ENCODE data around the gene UBE2R2. TPM values are rescaled to one million over a fixed set of nuclear protein-coding genes. Genes with fewer than 3 reads are reported as not detected.
A peak's percentile ranks its signal among the peaks of the same experiment; 100 is the strongest.
"Not testable (repeated sequence)": the region's sequence is repeated elsewhere in the genome, so short reads cannot be mapped to it uniquely, and the experiment has no call there.

The UBE2R2 gene, protein sequence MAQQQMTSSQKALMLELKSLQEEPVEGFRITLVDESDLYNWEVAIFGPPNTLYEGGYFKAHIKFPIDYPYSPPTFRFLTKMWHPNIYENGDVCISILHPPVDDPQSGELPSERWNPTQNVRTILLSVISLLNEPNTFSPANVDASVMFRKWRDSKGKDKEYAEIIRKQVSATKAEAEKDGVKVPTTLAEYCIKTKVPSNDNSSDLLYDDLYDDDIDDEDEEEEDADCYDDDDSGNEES
- total RNA-seq = 15.7 and 23.1 TPM in 2 replicates

DNA sequence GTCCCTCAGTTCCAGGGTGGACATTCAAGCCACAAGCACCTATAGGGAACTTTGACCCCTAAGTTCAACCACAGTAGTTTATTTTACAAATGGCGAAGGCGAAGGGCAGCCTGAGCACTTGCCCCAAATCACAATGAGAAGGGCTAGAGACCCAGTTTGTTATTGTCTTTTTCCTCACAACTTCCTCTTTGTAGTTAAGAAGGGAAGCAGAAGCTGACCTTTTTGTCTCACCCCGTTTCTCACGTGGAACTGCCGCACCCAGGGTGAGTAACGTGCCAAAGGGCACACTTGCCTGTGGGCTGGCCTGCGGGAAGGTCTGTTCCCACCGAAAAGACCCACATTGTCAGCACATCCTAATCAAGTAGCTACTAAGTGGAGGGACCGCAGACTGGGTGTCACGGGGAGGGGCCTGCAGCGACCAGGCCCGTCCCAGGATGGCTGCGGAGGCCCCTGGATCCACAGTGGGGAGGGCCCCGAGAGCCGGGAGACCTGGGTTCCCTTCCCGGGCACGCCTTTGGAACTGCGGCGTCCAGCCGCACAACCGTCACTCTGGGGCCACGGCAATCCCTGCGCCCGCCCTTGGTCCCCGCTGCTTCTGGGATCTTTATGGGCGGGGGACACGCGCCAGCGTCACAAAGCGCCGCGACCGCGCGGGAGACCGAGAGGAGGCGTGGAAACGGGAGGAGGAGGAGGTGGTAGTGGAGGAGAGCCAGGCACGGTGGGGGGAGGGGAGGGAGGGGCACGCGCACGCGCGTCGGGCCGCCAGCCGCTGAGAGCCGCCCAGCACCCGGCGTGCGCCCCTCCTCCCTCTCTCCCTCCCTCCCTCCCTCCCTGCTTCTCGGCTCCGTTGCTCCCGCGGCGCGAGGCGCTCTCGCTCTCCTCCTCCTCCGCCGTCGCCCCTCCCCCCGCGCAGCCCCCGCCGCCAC is at the start of gene UBE2R2:
TSS of gene UBE2R2 (plus strand) at position 834 of the 926 bp plus-strand sequence. CDS start 598 bp downstream, outside the sequence.
- DNase-seq (ENCODE audit: low read depth in 2 of 2) = peak; percentile 83 to 95

DNA sequence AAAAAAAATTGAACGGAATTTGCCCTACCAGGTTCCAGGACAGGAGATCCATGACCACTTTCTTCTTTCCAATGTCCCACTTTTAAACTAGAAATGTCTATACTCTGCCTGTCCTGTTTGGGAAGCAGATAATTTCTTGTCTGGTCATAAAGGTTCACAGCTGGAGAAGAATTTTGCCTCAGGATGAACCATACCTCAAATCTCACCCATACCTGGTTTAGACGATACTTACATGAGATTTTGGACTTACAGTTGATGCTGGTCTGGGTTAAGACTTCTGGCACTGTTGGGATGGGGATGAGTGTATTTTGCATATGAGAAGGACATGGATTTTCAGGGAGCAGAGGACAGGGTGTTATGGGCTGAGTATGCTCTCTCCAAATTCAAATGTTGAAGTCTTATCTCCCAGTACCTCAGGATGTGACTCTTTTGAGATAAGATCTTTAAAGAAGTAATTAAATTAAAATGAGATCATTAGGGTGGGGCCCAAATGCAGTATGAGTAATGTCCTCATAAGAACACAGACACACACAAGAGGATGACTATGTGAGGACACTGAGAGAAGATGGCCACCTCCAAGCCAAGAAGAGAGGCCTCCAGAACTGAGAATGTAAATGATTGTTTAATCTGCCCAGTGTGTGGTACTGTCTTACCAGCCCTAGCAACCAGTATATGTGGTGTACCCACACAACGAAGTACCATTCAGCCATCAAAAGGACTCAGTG is 46.6 kb upstream of the UBE2R2 start:
- DNase-seq (ENCODE audit: low read depth in 2 of 2) = peak in 1 of 2 donors; percentile 10

DNA sequence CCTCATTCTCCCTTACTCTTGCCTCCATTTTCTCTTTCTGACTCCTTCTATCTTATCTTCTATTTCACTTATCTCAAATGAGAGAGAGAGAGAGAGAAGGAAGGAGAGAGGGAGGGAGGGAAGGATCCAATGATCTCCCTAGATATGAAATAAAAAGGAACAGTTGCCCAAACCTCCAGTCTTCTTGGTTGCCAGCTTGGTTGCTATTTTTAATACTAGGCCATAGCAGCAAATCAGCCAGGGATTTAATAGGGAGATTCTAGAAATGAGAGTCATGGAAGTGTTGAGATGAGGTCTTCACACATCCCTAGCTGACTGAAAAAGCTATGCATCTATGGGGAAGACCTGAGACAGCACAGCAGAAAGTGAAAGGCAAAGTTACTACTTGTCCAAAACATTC is 43.8 kb upstream of the UBE2R2 start:
- DNase-seq (ENCODE audit: low read depth in 2 of 2) = not testable (repeated sequence)

DNA sequence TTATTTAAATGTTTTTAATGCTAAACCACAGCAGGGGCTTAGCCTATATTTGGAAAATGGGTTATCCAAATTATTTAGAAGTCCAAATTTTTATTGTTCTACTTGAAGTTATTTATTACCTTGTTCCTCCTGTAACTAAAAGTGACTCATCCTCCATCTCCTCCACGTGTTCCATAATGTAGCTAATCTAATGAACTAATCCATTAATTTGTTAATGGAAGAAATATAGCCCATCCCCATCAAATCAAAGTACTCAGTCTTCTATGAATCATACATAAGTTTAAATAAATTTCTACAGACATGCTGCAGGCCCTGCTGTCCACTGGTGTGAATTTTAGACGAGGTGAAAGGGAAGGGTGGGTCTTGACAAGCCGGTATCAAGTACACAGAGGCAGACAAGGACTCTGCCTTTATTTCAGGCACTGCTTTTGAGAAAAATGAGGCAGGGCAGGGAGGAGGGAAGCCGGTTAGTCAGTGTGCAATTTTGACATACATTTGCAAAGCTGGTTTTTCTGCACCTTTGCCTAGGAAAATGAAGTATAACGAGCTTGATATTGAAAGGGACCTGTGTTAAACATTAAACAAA is 42.8 kb upstream of the UBE2R2 start:
- DNase-seq (ENCODE audit: low read depth in 2 of 2) = not testable (repeated sequence)

DNA sequence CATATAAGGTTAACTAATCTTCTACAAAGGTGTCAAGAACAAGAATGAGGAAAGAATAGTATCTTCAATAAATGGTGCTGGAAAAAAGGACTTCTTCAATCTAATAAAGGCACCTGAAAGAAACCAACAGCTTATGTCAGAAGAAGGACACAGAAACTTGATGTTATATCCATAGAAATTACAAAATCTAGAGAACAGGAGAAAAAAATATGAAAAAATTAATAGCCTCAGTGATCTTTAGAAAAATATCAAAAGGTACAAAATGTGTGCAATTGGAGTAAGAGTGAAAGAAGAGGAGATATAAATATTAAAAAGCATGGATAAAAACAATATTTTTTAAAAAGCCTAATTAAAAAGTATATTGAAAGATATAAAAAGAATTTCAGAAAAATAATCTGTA is 40.4 kb upstream of the UBE2R2 start:
- DNase-seq (ENCODE audit: low read depth in 2 of 2) = no peak

DNA sequence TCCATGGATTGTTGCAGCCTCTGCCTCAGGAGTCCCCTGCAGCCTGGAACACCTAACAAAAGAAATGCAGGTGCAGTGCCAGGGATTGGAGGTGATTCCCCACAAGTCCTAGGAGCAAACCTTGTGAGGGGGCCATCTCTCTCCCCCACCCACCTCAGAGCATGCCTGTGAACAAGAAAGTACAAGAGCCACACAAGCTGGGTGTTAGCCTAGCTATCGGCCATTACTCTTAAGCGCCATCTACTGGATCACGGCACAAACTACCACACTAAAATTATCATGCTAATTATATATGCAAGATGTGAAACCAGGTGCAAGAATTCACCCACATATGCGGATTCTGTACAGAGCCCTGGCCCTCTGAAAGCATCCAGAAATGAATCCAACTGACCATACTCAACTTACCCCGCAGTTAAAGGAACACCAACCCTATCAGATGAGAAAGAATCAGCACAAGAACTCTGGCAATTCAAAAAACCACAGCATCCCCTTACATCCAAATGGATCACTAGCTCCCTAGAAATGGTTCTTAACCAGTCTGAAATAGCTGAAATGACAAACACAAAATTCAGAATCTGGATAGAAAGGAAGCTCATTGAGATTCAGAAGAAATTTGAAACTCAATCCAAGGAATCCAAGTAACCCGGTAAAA is 38.1 kb upstream of the UBE2R2 start:
- DNase-seq (ENCODE audit: low read depth in 2 of 2) = peak; percentile 47 to 63

DNA sequence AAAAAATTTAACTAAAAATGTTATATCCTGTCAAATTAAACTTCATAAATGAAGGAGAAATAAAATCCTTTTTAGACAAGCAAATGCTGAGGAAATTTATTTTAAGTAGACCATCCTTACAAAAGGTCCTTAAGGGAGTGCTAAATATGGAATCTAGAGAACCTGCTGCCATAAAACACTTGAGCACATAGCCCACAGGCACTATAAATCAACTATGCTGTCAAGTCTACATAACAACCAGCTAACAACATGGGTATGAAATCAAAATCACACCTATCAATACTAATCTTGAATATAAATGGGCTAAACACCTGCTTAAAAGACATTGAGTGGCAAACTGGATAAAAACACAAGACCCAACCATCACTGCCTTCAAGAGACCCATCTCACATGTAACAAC is 36.7 kb upstream of the UBE2R2 start:
- DNase-seq (ENCODE audit: low read depth in 2 of 2) = no peak

DNA sequence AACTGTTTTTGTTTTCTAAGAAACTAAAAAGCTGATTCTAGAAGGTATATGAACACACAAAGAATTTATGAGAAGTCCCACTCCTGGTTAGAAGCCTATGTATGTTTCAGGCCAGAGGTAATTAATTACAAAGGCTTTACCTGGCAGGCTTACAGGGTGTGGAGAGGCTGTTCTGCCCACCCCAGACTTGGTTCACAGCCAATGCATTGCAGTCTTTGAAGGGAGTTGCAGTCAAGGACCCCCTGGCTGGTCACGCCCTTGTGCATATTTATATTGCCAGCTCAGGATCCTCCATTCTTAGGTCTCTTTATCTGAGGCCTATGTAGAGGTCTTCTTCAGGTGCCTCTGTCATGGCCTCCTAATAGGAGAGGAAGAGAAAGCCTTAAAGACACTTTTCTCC is 35.2 kb upstream of the UBE2R2 start:
- no peak for DNase-seq (ENCODE audit: low read depth in 2 of 2)

DNA sequence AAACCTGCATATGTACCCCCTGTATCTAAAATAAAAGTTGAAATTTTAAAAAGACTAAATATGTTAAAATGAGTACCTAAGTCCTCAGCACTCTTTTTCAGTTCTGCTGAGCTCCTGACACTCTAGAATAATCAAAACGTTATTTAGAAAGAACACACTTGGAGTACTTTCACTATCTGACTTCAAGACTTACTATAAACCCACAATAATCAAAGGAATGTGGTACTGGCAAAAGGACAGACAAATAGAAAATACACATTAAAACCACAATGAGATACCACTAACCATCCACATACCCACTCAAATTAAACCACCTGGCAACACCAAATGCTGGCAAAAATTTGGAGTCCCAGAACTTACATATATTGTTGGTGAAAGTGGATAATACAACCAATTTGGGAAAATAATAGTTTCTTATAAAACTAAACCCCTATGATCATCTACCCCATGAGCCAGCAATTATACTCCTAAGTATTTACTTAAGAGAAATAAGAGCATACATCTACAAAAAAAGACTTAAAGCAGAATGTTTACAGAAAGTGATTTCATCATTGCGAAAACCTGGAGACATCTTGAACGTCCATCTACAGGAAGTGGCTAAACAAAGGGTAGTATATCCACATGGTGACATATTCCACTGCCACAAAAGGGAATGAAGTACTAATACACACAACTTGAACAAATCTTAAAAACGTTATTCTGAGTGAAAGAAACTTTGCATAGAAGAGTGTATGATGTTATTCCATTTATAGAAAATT is 34.4 kb upstream of the UBE2R2 start:
- DNase-seq (ENCODE audit: low read depth in 2 of 2) = peak in 1 of 2 donors; percentile 30

DNA sequence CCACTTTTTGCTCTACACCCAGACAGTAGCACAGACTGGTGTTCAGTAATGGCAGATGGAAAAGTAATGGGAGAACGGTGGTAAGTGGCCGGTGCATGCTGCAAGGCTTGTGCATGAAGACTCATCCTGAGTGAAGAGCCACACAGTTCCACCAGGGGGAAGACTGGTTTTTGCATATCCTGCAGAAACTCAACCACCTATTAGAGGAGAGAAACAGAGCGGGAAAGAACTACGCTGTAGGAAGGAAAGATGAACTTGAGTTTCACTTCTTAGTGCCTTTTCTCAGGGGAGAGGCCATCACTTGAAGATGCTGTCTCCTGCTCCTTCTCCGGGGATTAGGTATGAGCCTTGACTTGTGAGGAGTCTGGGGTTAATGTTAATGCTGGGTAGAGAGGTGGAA is 31.0 kb upstream of the UBE2R2 start:
- peak; percentile 6 to 34 for DNase-seq (ENCODE audit: low read depth in 2 of 2)

DNA sequence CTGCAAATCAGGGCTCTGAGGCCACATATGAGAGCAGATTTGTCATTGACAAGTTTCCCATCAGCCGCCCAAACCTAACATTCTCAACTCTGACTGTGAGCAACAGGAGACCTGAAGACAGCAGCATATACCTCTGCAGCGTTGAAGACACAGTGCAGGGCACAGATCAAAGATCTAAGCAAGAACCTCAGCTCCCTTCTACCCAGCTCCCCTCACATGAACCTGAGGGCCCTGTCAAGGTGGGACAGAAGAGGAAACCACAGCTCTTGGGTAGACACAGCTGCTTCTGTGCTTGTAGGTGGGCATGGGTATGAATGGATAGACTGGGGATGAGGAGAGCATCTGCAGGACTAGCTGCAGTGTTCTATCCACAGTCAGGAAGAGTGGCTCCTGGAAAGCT is 30.3 kb upstream of the UBE2R2 start:
- DNase-seq (ENCODE audit: low read depth in 2 of 2) = no peak

DNA sequence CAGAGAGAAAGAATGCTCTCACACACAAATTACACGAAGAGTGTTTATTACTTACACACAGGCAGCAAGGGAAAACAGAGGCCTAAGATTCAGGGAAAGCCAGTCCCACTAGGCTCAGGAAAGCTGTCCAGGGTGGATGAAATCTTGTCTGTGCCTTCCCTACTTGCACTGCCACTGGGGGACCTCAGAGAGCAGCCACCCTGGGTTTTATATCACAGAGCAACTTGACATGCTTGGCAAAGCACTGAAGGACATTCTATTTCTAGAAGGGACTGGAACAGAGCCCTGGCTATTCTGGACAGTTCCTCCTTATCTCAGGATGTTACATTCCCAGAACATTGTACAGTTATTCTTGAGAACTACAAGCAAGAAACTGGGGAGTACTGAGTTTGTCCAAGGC is 29.1 kb upstream of the UBE2R2 start:
- no peak for DNase-seq (ENCODE audit: low read depth in 2 of 2)

DNA sequence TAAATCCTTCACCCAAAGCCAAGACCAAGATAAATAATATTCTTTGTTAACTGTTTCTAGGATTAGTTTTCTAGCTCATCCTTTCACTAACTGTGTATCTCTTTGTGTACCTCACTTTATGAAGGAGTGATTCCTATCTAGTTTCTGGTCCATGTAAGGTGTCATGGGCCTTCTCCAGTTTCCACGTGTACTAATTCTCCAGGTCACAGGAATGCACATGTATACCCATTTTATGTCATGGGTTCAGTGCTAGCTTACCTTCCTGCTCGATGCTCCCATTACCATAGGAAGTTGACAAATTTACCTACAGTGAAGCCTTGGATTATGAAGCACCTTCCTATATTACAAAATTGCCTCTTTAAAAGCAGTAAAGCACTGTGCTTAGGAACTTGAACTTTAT is 27.5 kb upstream of the UBE2R2 start:
- not testable (repeated sequence) for DNase-seq (ENCODE audit: low read depth in 2 of 2)

DNA sequence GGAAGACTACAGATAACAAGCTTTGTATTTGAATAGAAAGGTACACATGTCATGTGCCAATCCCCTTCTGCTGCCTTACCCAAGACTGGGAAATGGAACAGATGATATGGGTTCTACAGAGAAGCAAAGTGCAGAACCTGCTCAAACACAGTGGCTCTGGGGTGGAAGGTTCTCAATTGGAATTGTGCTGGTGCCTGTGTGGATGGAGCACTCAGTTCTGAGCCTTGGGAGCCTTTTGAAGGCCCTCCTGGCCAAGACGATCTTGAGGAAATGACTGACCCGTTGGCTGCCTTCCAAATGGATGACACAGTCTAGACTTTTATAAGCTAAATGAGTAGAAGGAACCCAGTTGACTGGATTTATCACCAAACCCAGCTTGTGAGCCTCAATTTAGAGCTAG is 25.8 kb upstream of the UBE2R2 start:
- DNase-seq (ENCODE audit: low read depth in 2 of 2) = peak in 1 of 2 donors; percentile 74

DNA sequence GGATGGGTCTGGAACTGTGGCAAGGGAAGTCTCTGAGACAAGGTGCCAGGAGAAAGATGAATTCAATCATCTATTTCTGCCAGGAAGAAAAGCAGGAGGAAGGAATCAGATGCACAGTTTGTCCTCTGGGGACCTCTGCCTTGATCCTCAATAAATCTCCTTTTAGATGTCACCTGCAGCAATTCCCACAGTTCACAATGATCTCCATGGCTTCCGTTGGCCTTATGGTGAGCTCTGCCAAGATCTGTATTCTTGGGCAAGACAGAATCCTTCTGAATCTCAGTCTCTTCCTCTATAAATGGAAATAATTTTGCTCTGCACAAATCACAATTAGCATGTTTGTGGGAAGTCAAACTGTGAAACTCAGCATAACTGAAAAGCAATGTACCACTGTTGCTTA is 23.5 kb upstream of the UBE2R2 start:
- not testable (repeated sequence) for DNase-seq (ENCODE audit: low read depth in 2 of 2)

DNA sequence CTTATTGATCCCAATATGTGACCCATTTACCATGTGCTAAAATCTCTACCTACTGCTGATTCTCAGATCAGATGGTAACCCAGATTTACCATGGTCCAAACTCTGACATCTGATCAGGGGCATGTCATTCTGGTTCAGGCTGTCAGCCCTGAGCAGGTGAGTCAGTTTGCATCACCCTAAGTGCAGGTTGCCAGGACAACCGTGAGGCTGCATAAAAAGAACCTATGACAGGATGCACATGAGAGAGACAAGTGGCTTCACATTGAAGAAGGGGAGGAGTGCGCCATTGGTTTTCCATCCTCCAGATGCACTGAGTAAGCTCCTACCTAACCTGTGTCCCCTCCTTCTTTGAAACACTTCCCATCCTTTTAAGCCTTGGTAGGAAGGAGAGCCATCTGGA is 22.4 kb upstream of the UBE2R2 start:
- DNase-seq (ENCODE audit: low read depth in 2 of 2) = no peak

DNA sequence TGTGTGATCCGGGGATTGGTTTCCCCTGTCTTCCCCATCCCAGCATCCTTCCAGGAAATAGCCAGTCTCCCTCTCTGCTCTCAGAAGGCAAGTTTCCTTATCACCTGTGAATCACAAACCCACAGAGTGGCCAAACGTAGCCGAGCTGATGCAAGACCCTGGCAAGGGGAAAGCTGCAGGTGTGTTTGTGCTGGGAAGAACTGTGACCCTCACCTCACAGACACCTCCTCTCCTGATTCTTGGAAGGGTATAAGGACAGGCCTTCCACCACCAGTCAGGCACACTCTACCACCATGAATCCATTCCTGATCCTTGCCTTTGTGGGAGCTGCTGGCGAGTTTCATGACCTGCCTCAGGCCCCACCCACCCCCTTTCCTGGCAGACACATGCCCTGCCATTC is 21.7 kb upstream of the UBE2R2 start, which contains the start of gene PRSS3:
TSS of gene PRSS3 (plus strand) at position 281 of the 400 bp plus-strand sequence. CDS start at position 294, 13 bp downstream.
- DNase-seq (ENCODE audit: low read depth in 2 of 2) = no peak

DNA sequence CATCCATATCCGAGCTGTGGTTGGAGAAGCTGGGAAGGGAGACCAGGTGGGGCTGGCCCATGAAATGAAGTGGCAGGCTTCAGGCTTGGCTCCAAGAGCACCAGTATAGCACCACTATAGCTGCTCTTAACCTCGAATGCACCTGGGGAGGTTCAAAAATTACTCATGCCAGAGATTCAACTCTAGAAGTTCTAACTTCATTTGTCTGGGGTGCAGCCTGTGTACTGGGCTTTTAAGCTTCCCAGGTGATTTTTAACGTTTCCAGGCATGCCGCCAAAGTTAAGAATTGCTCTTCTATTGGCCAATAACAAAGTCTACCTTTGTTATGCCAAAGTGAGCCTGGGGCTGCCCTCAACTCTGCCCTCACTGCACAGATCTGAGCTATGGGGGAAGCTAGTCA is 21.1 kb upstream of the UBE2R2 start:
- DNase-seq (ENCODE audit: low read depth in 2 of 2) = no peak

DNA sequence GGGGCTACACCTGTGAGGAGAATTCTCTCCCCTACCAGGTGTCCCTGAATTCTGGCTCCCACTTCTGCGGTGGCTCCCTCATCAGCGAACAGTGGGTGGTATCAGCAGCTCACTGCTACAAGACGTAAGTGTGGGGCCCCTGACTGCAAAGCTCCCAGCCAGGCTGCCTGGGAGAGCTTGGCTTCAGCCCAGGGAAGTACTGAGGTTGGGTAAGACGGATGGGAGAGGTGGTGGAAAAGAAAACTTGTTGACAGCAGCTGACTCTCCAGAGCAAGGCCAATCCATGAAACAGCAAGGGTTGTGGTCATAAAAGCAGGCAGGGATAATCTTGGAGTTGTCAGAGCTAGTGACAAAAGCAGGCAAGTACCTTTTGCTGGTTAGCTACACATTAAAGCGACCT is 20.3 kb upstream of the UBE2R2 start:
- DNase-seq (ENCODE audit: low read depth in 2 of 2) = not testable (repeated sequence)

DNA sequence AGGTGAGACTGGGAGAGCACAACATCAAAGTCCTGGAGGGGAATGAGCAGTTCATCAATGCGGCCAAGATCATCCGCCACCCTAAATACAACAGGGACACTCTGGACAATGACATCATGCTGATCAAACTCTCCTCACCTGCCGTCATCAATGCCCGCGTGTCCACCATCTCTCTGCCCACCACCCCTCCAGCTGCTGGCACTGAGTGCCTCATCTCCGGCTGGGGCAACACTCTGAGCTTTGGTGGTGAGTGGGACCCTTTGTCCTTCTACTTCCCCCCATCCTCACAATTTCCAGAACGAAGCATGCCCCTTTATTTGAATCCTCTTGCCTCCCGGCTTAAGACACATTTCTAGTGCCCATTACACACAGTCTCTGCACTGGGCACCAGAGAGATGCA is 19.1 kb upstream of the UBE2R2 start:
- no peak for DNase-seq (ENCODE audit: low read depth in 2 of 2)

Data from dermis microvascular lymphatic vessel endothelial cell (primary cell).